Chondrocyte (in vitro differentiated cells): ENCODE measurements around the gene SUN1. TPM values are rescaled to one million over a fixed set of nuclear protein-coding genes. Genes with fewer than 3 reads are reported as not detected.
A peak's percentile ranks its signal among the peaks of the same experiment; 100 is the strongest.

Source experiments
- DNase-seq: peaks from one replicate; pipeline ENCODE4 v3.0.0; 2021; ENCODE audit warnings: mixed read lengths, low spot score
- H3K27ac Mint-ChIP-seq: one replicate; pipeline ENCODE4 v1.8.0; 2021; ENCODE audit warnings: mild to moderate bottlenecking, moderate library complexity, mixed read lengths; ENCODE audit not compliant: unreplicated experiment
- H3K27me3 Mint-ChIP-seq: 2 replicates; pipeline ENCODE4 v1.8.0; 2021; ENCODE audit warnings: low read depth, mixed read lengths
- H3K36me3 Mint-ChIP-seq: 2 replicates; pipeline ENCODE4 v1.8.0; 2021; ENCODE audit warnings: low read depth, mixed read lengths
- H3K4me1 Mint-ChIP-seq: 2 replicates; pipeline ENCODE4 v1.8.0; 2021; ENCODE audit warnings: low read depth, mild to moderate bottlenecking, mixed read lengths
- H3K4me3 Mint-ChIP-seq: one replicate; pipeline ENCODE4 v1.8.0; 2021; ENCODE audit warnings: mild to moderate bottlenecking, moderate library complexity, mixed read lengths; ENCODE audit not compliant: unreplicated experiment
- H3K9me3 Mint-ChIP-seq: 2 replicates; pipeline ENCODE4 v1.8.0; 2021; ENCODE audit warnings: low read depth, mixed read lengths
- total RNA-seq: library from RNA; stranded (reverse); gene quantifications from 3 replicates; pipeline ENCODE4 v1.2.1, GENCODE V29; 2021
- TF ChIP-seq, protein P1 (sequence below): fragments of 200-600 bp; sonication (generic); IDR thresholded peaks from 2 replicates; pipeline ENCODE4 v1.5.0; 2021; ENCODE audit warnings: antibody characterized with exemption, mild to moderate bottlenecking, moderate library complexity

The SUN1 gene
- total RNA-seq, 1 donor from 2014 or later: 134 TPM

DNA sequence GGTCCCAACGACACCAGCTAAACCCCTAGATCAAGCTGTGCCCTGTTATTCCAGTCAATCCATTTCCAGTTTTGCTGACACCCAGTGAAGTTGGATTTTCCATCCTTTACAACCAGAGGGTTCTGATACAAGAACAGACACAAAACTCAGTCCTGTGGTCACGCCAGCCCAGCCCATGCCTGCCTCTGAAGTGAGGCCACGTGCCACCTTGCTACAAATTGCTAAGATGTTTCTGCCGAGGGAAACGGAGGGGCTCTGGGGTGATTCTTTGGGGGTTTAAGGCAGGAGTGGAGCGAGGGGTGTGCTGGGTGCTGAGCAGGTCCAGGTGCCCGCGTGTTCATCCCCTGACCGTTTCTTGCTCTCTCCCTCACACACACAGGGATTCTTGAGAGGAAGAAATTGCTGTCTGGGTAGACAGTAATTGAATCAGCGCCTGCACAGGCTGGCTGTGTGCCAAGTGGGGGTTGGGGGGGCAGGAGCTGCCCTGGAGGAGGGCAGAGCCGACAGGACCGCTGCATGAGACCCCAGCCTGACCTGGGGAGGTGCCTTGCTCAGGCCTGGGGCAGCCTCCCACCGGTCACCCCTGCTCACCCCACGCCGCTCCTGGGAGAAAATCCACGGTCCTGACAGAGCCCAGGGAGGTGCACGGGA, 84.1 kb downstream of the SUN1 start:
- Mint-ChIP-seq H3K4me1 (peaks cover 8% of the 10 kb centered on the region), H3K27me3 (no peaks in the 10 kb centered on the region), H3K9me3 (no peaks in the 10 kb centered on the region), H3K4me3 (no peak overlapping the region), H3K36me3 (no peaks in the 10 kb centered on the region), H3K27ac (peak overlapping the region; percentile 24)
- TF ChIP-seq, protein P1, sequence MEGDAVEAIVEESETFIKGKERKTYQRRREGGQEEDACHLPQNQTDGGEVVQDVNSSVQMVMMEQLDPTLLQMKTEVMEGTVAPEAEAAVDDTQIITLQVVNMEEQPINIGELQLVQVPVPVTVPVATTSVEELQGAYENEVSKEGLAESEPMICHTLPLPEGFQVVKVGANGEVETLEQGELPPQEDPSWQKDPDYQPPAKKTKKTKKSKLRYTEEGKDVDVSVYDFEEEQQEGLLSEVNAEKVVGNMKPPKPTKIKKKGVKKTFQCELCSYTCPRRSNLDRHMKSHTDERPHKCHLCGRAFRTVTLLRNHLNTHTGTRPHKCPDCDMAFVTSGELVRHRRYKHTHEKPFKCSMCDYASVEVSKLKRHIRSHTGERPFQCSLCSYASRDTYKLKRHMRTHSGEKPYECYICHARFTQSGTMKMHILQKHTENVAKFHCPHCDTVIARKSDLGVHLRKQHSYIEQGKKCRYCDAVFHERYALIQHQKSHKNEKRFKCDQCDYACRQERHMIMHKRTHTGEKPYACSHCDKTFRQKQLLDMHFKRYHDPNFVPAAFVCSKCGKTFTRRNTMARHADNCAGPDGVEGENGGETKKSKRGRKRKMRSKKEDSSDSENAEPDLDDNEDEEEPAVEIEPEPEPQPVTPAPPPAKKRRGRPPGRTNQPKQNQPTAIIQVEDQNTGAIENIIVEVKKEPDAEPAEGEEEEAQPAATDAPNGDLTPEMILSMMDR: no peak
- peak; percentile 77 for DNase-seq

DNA sequence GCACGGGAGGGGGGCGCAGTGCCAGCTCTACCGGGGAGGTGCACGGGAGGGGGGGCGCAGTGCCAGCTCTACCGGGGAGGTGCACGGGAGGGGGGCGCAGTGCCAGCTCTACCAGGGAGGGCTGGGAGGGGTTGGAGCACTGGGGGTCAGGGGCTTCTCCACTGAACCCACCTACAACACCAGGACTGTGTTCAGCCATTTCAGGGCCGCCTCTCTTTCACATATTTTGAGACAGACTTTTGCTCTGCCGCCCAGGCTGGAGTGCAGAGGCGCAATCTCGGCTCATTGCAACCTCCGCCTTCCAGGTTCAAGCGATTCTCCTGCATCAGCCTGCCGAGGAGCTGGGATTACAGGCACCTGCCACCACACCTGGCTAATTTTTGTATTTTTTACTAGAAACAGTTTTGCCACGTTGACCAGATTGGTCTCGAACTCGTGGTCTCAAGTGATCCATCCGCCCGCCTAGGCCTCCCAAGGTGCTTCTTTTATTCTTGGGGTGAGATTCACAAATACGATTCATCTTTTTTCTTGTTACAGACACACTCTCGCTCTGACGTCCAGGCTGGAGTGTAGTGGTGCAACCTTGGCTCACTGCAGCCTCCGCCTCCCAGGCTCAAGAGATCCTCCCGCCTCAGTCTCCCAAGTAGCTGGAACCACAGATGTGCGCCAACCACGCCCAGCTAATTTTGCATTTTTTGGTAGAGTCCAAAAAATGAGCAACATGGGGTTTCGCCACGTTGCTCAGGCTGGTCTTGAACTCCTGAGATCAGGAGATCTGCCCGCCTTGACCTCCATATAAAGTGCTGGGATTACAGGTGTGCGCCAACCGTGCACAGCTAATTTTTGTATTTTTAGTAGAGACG, 85.2 kb downstream of the SUN1 start:
- Mint-ChIP-seq H3K36me3 (no peaks in the 10 kb centered on the region), H3K9me3 (no peaks in the 10 kb centered on the region), H3K27ac (no peak overlapping the region), H3K27me3 (no peaks in the 10 kb centered on the region), H3K4me1 (peaks cover 8% of the 10 kb centered on the region), H3K4me3 (no peak overlapping the region)
- TF ChIP-seq, protein P1: no peak
- peak; percentile 51 for DNase-seq

DNA sequence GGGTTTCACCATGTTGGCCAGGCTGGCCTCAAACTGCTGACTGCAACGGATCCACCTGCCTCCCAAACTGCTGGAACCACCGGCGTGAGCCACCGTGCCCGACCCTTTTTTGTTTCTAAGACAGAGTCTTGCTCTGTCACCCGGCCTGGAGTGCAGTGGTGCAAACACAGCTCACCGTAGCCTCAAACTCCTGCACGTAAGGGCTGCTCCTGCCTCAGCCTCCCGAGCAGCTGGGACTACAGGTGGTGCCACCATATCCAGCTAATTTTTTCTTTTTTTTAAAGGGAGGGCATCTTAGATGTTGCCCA, 85.8 kb downstream of the SUN1 start:
- H3K27me3 Mint-ChIP-seq: no peaks in the 10 kb centered on the region
- H3K27ac Mint-ChIP-seq: no peak overlapping the region
- no peaks in the 10 kb centered on the region for H3K36me3 Mint-ChIP-seq
- peaks cover 11% of the 10 kb centered on the region for H3K4me1 Mint-ChIP-seq
- DNase-seq: peak; percentile 63
- no peaks in the 10 kb centered on the region for H3K9me3 Mint-ChIP-seq
- no peak overlapping the region for H3K4me3 Mint-ChIP-seq
- TF ChIP-seq, protein P1: no peak

DNA sequence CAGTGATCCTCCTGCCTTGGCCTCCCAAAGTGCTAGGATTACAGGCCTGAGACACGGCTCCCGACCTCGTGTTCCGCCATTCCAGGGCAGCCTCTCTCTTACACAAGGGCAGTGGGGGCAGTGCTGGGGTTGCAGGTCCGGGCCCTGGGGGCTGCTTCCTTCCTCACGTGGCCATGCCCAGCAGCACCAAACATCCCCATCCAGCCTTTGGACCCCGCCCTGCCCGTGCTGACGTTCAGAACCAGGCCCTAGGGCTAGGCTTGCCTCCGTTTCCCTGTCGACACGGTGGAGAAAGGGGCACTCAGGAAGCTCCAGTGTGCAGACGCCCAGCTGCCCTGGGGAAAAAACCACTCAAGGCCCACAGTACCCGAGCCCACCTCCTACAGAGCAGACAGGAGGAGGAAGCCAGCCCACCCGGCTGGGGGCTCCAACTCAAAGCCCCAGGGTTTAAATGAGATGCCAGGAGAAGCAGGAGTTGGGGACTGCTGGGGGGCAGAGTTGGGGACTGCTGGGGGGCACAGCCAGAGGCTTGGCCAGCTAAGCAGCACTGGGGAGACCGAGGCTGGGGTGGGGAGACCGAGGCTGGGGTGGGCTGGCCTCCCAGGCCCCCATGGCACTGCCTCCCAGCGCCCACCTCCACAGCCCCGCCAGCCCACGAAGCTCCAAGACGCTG, 86.3 kb downstream of the SUN1 start:
- TF ChIP-seq, protein P1: no peak
- Mint-ChIP-seq H3K27me3 (no peaks in the 10 kb centered on the region), H3K36me3 (no peaks in the 10 kb centered on the region), H3K4me1 (peaks cover 15% of the 10 kb centered on the region), H3K4me3 (no peak overlapping the region), H3K9me3 (no peaks in the 10 kb centered on the region), H3K27ac (no peak overlapping the region)
- DNase-seq: peak; percentile 68

DNA sequence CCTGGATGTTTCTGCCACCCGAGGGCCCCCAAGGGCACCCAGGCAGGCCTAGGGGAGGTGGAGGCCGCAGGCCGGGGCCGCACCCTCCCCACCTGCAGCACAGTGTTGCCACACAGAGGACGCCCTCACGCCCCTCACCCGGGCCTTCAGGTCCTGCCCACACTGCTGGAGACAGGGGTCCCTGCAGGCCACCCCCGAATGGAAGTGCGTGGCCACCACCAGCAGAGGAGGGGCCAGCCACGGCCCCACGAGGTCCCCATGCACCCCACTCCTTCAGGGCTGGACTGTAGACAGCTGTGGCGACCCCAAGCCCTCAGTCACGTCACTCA, 86.8 kb downstream of the SUN1 start:
- Mint-ChIP-seq H3K4me3 (no peak overlapping the region), H3K9me3 (no peaks in the 10 kb centered on the region), H3K36me3 (no peaks in the 10 kb centered on the region), H3K27ac (no peak overlapping the region), H3K4me1 (peaks cover 15% of the 10 kb centered on the region), H3K27me3 (no peaks in the 10 kb centered on the region)
- peak; percentile 75 for DNase-seq
- TF ChIP-seq, protein P1: no peak
